SK-N-SH (cell line): Measurements from ENCODE around the gene CD69. TPM values are rescaled to one million over a fixed set of nuclear protein-coding genes. Genes with fewer than 3 reads are reported as not detected.

ENCODE experiments used
- CTCF ChIA-PET: fragments of 300-600, 350-600 bp; formaldehyde crosslinking; extraction: SDS; loops from one replicate; lab custom pipeline; 2021; lab: Yijun Ruan, JAX
- POLR2A ChIA-PET: fragments of 350-600 bp; sonication (Branson Sonifier 250); formaldehyde crosslinking; extraction: SDS; loops from one replicate; lab custom pipeline; 2020; ENCODE audit warnings: antibody characterized with exemption, inconsistent platforms; lab: Yijun Ruan, JAX
- DNase-seq: peaks from one replicate; pipeline ENCODE4 v3.0.0; 2012
- H2AFZ ChIP-seq: fragments of 200-600 bp; sonication (generic); 2 replicates; pipeline ENCODE4 v1.8.1; 2016; ENCODE audit warnings: antibody characterized with exemption, mild to moderate bottlenecking, low read depth
- H3F3A ChIP-seq: fragments of 200-600 bp; sonication (generic); replicated peaks from 2 replicates; pipeline ENCODE3; 2016; ENCODE audit warnings: antibody characterized with exemption, mild to moderate bottlenecking; ENCODE audit not compliant: insufficient read depth
- H3K27ac ChIP-seq, 2 experiments: fragments of 200-500 bp in 1 of 2; fragments of 200-600 bp in 1 of 2; sonication (Bioruptor generic) in 1 of 2; sonication (generic), shearing (Covaris generic) in 1 of 2; 2 replicates each; pipeline versions ENCODE4 v1.5.1 to v1.6.1; 2014 to 2016; ENCODE audit warnings: low read depth in 2 of 2, inconsistent platforms in 1 of 2, low read length in 1 of 2, mild to moderate bottlenecking in 1 of 2, mixed read lengths in 1 of 2
- H3K27me3 ChIP-seq: fragments of 200-600 bp; sonication (generic), shearing (Covaris generic); 2 replicates; pipeline ENCODE4 v1.6.1; 2016; ENCODE audit warnings: mixed run types; ENCODE audit not compliant: insufficient read depth
- H3K36me3 ChIP-seq, 2 experiments: fragments of 200-500 bp in 1 of 2; fragments of 200-600 bp in 1 of 2; sonication (Bioruptor generic) in 1 of 2; sonication (generic) in 1 of 2; replicated peaks in 1 of 2; 2 replicates each; pipeline versions ENCODE3 to v1.5.1; 2014 to 2016; ENCODE audit warnings: low read length in 1 of 2, mild to moderate bottlenecking in 1 of 2; ENCODE audit not compliant: insufficient read depth in 2 of 2, control insufficient read depth in 1 of 2
- H3K4me1 ChIP-seq, 2 experiments: fragments of 200-500 bp in 1 of 2; fragments of 200-600 bp in 1 of 2; sonication (Bioruptor generic) in 1 of 2; sonication (generic), shearing (Covaris generic) in 1 of 2; 2 replicates each; pipeline versions ENCODE4 v1.5.1 to v1.6.1; 2014 to 2016; ENCODE audit warnings: low read depth in 1 of 2, low read length in 1 of 2, mixed run types in 1 of 2; ENCODE audit not compliant: insufficient read depth in 2 of 2, control insufficient read depth in 1 of 2
- H3K4me2 ChIP-seq: fragments of 200-600 bp; sonication (generic), shearing (Covaris generic); 2 replicates; pipeline ENCODE4 v1.6.1; 2017; ENCODE audit warnings: mixed run types
- H3K4me3 ChIP-seq, 2 experiments: fragments of 200-500 bp in 1 of 2; fragments of 200-600 bp in 1 of 2; sonication (Bioruptor generic) in 1 of 2; sonication (generic), shearing (Covaris generic) in 1 of 2; 2 replicates each; pipeline versions ENCODE4 v1.5.1 to v1.8.1; 2014 to 2016; ENCODE audit warnings: low read depth in 2 of 2, inconsistent platforms in 1 of 2, low read length in 1 of 2, mild to moderate bottlenecking in 1 of 2, mixed read lengths in 1 of 2, moderate library complexity in 1 of 2
- H3K79me2 ChIP-seq: fragments of 200-600 bp; sonication (generic); 2 replicates; pipeline ENCODE4 v1.8.1; 2017; ENCODE audit warnings: mild to moderate bottlenecking; ENCODE audit not compliant: insufficient read depth
- H3K9ac ChIP-seq: fragments of 200-600 bp; sonication (generic); 2 replicates; pipeline ENCODE4 v1.6.1; 2017; ENCODE audit warnings: mixed run types
- H3K9me2 ChIP-seq: fragments of 200-600 bp; sonication (generic); 2 replicates; pipeline ENCODE4 v1.6.1; 2017; ENCODE audit warnings: mixed run types
- H3K9me3 ChIP-seq: fragments of 200-600 bp; sonication (generic); 2 replicates; pipeline ENCODE4 v1.6.1; 2017; ENCODE audit warnings: mixed run types, mild to moderate bottlenecking, moderate library complexity
- H4K20me1 ChIP-seq: fragments of 200-600 bp; sonication (generic); 2 replicates; pipeline ENCODE4 v1.6.1; 2017; ENCODE audit warnings: mild to moderate bottlenecking, mixed run types; ENCODE audit not compliant: insufficient read depth
- CHD2 ChIP-seq: fragments of 150-350 bp; IDR thresholded peaks from 2 replicates; pipeline ENCODE4 v1.6.1; 2018; ENCODE audit warnings: low read length; ENCODE audit not compliant: partially characterized antibody
- FOSL2 ChIP-seq: IDR thresholded peaks from 2 replicates; pipeline ENCODE4 v1.4.0; 2012; ENCODE audit warnings: low read depth, mild to moderate bottlenecking, moderate library complexity, borderline replicate concordance
- FOXJ3 ChIP-seq: sonication (generic); formaldehyde crosslinking; IDR thresholded peaks from 2 replicates; pipeline ENCODE4 v1.5.1; 2020; ENCODE audit warnings: mild to moderate bottlenecking, missing genetic modification reagents
- FOXM1 ChIP-seq: IDR thresholded peaks from 2 replicates; pipeline ENCODE4 v1.4.0; 2012; ENCODE audit warnings: low read depth, mild to moderate bottlenecking
- GATA2 ChIP-seq: sonication (generic); formaldehyde crosslinking; IDR thresholded peaks from 2 replicates; pipeline ENCODE4 v1.5.0; 2020; ENCODE audit warnings: mild to moderate bottlenecking, missing genetic modification reagents
- JUND ChIP-seq: IDR thresholded peaks from 2 replicates; pipeline ENCODE4 v1.4.0; 2012
- MAX ChIP-seq: IDR thresholded peaks from 2 replicates; pipeline ENCODE4 v1.4.0; 2012; ENCODE audit warnings: low read depth
- MEF2A ChIP-seq: IDR thresholded peaks from 2 replicates; pipeline ENCODE4 v1.4.0; 2012; ENCODE audit warnings: low read depth, borderline replicate concordance
- NFIC ChIP-seq: IDR thresholded peaks from 2 replicates; pipeline ENCODE4 v1.4.0; 2012; ENCODE audit warnings: borderline replicate concordance
- NRF1 ChIP-seq: IDR thresholded peaks from 2 replicates; pipeline ENCODE4 v1.6.1; 2012; ENCODE audit warnings: low read depth, mild to moderate bottlenecking, low read length
- PBX3 ChIP-seq: IDR thresholded peaks from 2 replicates; pipeline ENCODE4; 2012
- POLR2AphosphoS5 ChIP-seq: IDR thresholded peaks from 2 replicates; pipeline ENCODE4 v1.6.1; 2012; ENCODE audit warnings: low read depth, low read length
- RAD21 ChIP-seq: IDR thresholded peaks from 2 replicates; pipeline ENCODE4 v1.6.1; 2012; ENCODE audit warnings: mild to moderate bottlenecking, low read length
- REST ChIP-seq: IDR thresholded peaks from 2 replicates; pipeline ENCODE4 v1.6.1; 2012; ENCODE audit warnings: mild to moderate bottlenecking, low read depth, low read length, moderate library complexity
- SIN3A ChIP-seq: IDR thresholded peaks from 2 replicates; pipeline ENCODE4 v1.6.1; 2012; ENCODE audit warnings: low read depth, mild to moderate bottlenecking, low read length, moderate library complexity, borderline replicate concordance
- TAF1 ChIP-seq: IDR thresholded peaks from 2 replicates; pipeline ENCODE4 v1.6.1; 2012; ENCODE audit warnings: low read depth, mild to moderate bottlenecking, low read length, moderate library complexity, borderline replicate concordance
- TEAD4 ChIP-seq: IDR thresholded peaks from 2 replicates; pipeline ENCODE4 v1.4.0; 2012; ENCODE audit warnings: mild to moderate bottlenecking, borderline replicate concordance; ENCODE audit not compliant: insufficient read depth
- USF2 ChIP-seq: fragments of 150-350 bp; IDR thresholded peaks from 2 replicates; pipeline ENCODE4 v1.6.1; 2017; ENCODE audit warnings: antibody characterized with exemption, low read length, low read depth, borderline replicate concordance
- WGBS: methylation state at CpG from one replicate; pipeline ENCODE4 v1.1.6; 2017; ENCODE audit warnings: low lambda C conversion rate; 5-methylcytosine and 5-hydroxymethylcytosine counted together
- polyA plus RNA-seq, 3 experiments: library from polyadenylated mRNA; depleted of rRNA; stranded (reverse); fragments of >200 nt; gene quantifications; 2 replicates each; pipeline ENCODE4 v1.2.3, GENCODE V29; 2012

The CD69 gene
- polyA plus RNA-seq, 1 of the 3 experiments (the other 2 are of a cell fraction), result not detected

GRCh38 chr12:9745199-9745598 is 15.5 kb downstream of the CD69 start (continued):
- TF ChIP-seq PBX3, result no peak
- TF ChIP-seq RAD21, result no peak
- TF ChIP-seq MAX, result no peak
- no peak for TF ChIP-seq FOSL2
- TF ChIP-seq, all 33 proteins: peak for 0

DNA sequence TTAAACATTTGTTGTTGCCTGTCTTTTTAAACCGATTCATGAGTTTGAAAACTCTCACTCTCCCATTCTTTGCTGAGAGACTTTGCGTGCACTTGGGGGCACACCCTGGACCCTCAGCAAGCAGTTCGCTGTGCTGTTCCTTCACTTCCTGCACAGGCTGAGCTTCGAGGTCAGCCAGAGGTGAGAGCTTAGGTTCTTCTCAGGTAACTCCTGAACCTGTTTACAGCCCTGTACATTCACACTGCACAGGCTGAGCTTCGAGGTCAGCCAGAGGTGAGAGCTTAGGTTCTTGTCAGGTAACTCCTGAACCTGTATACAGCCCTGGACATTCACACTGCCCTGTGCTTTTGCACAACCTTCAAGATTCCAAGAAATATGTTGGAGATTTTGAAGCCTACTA is 18.0 kb downstream of the CD69 start:
- Histone ChIP-seq H3K9ac (no peak overlapping the region), H3K9me3 (no peaks in the 10 kb centered on the region), H3K9me2 (no peaks in the 10 kb centered on the region), H3K4me2 (no peak overlapping the region), H3F3A (no peaks in the 10 kb centered on the region), H4K20me1 (no peaks in the 10 kb centered on the region), H3K4me3 (no peak overlapping the region), H3K4me1 (no peaks in the 10 kb centered on the region), H3K27me3 (peaks cover 49% of the 10 kb centered on the region; the same call in 1 of the 2 replicates), H3K79me2 (no peaks in the 10 kb centered on the region), H2AFZ (no peak overlapping the region), H3K36me3 (no peaks in the 10 kb centered on the region), H3K27ac (no peak overlapping the region)
- TF ChIP-seq JUND (no peak), POLR2AphosphoS5 (no peak), REST (no peak)
- POLR2A ChIA-PET, result no interaction called here
- CTCF ChIA-PET, result interaction anchor here (0.6 to 1.7 kb wide), 17 partner anchors 8 to 769 kb away, joined by 3 to 7 read pairs (median 3); partner anchors contain the start of gene CLECL1
- 8% methylated on average over 5 of the region's 5 CpGs for WGBS
- DNase-seq, result no peak

GRCh38 chr12:9741726-9742125 is 19.0 kb downstream of the CD69 start:
- no peak for DNase-seq
- no peaks in the 10 kb centered on the region for H3F3A ChIP-seq
- H3K4me3 ChIP-seq, result no peak overlapping the region
- no peaks in the 10 kb centered on the region for H3K79me2 ChIP-seq
- no peaks in the 10 kb centered on the region for H3K36me3 ChIP-seq
- peaks cover 49% of the 10 kb centered on the region; the same call in 1 of the 2 replicates for H3K27me3 ChIP-seq
- WGBS, result 20% methylated on average over 4 of the region's 4 CpGs
- no peaks in the 10 kb centered on the region for H3K9me2 ChIP-seq
- H3K4me1 ChIP-seq, result no peaks in the 10 kb centered on the region
- no peaks in the 10 kb centered on the region for H4K20me1 ChIP-seq
- no peaks in the 10 kb centered on the region for H3K9me3 ChIP-seq
- H2AFZ ChIP-seq, result no peak overlapping the region
- no peak overlapping the region for H3K27ac ChIP-seq
- H3K9ac ChIP-seq, result no peak overlapping the region
- no peak overlapping the region for H3K4me2 ChIP-seq
- CTCF ChIA-PET, result interaction anchor here (1.3 to 4.5 kb wide), 4 partner anchors 8 to 17 kb away, joined by 5 to 30 read pairs (median 6); no protein-coding TSS in a partner anchor
- POLR2A ChIA-PET, result no interaction called here
- TF ChIP-seq CHD2 (no peak), TAF1 (no peak), USF2 (no peak), SIN3A (no peak), MEF2A (no peak), FOXM1 (no peak), GATA2 (CRISPR knock-in tag) (no peak), PBX3 (no peak), POLR2AphosphoS5 (no peak), TEAD4 (no peak), NFIC (no peak), NRF1 (no peak), RAD21 (no peak), FOXJ3 (CRISPR knock-in tag) (no peak)
